K562 (cell line): ENCODE results near the gene MAN2B1. TPM values are rescaled to one million over a fixed set of nuclear protein-coding genes. Genes with fewer than 3 reads are reported as not detected.

Experiments used
- DACH1 ChIP-seq: fragments of 450-650 bp; IDR thresholded peaks from 2 replicates; pipeline ENCODE4 v1.6.1; 2018; ENCODE audit not compliant: partially characterized antibody
- FOXK1 ChIP-seq: sonication (generic); formaldehyde crosslinking; IDR thresholded peaks from 2 replicates; pipeline ENCODE4 v1.8.0; 2022; ENCODE audit warnings: missing genetic modification reagents, mild to moderate bottlenecking, borderline replicate concordance
- FOXP1 ChIP-seq: sonication (generic); formaldehyde crosslinking; IDR thresholded peaks from 2 replicates; pipeline ENCODE4 v1.8.0; 2022; ENCODE audit warnings: mild to moderate bottlenecking, missing genetic modification reagents
- HNRNPL ChIP-seq: fragments of 200-400 bp; formaldehyde crosslinking; IDR thresholded peaks from 2 replicates; pipeline ENCODE4 v1.6.1; 2017; ENCODE audit warnings: low read depth, mild to moderate bottlenecking, low read length
- JUNB ChIP-seq: fragments of 450-650 bp; formaldehyde crosslinking; conservative IDR thresholded peaks from 2 replicates; pipeline ENCODE4 v1.4.0; 2020; ENCODE audit warnings: mild to moderate bottlenecking
- LCOR ChIP-seq: sonication (generic); formaldehyde crosslinking; IDR thresholded peaks from 2 replicates; pipeline ENCODE4 v1.8.0; 2022; ENCODE audit warnings: mild to moderate bottlenecking, missing genetic modification reagents
- SREBF2 ChIP-seq: sonication (generic); formaldehyde crosslinking; IDR thresholded peaks from 2 replicates; pipeline ENCODE4 v1.4.0; 2020; ENCODE audit warnings: mild to moderate bottlenecking, missing genetic modification reagents
- TBL1XR1 ChIP-seq, 2 experiments: IDR thresholded peaks; 2 replicates each; pipeline ENCODE4 v1.6.1; 2012; ENCODE audit warnings: improper control_type of control experiment in 2 of 2, low read length in 2 of 2, mild to moderate bottlenecking in 1 of 2
- TOE1 ChIP-seq, 2 experiments: fragments of 450-650 bp in 1 of 2; sonication (generic) in 1 of 2; formaldehyde crosslinking in 1 of 2; IDR thresholded peaks; 2 replicates each; pipeline versions ENCODE4 v1.7.1 to v1.8.0; 2016 to 2022; ENCODE audit warnings: borderline replicate concordance in 2 of 2, mild to moderate bottlenecking in 2 of 2, antibody characterized with exemption in 1 of 2, inconsistent platforms in 1 of 2, low read depth in 1 of 2, missing genetic modification reagents in 1 of 2, moderate library complexity in 1 of 2
- ZKSCAN1 ChIP-seq: fragments of 150-350 bp; IDR thresholded peaks from 2 replicates; pipeline ENCODE4 v1.6.1; 2016; ENCODE audit warnings: low read depth, low read length
- ZNF41 ChIP-seq: fragments of 250-450 bp; sonication (Bioruptor Pico); conservative IDR thresholded peaks from 2 replicates; pipeline ENCODE4 v1.4.0; 2020; ENCODE audit warnings: mild to moderate bottlenecking
- polyA plus RNA-seq, 8 experiments: library from polyadenylated mRNA; depleted of rRNA in 4 of 8; stranded (reverse) in 5 of 8; unstranded in 3 of 8; fragments of >200 nt; fragmentation: Nextera tagmentation in 2 of 8; fragmentation: Illumina TruSeq in 1 of 8; extraction: Ambion mirVana in 2 of 8; extraction: Trizol in 1 of 8; gene quantifications; 2 replicates each; pipeline versions ENCODE4 v1.2.1 to v1.2.3, GENCODE V29; 2011 to 2014; ENCODE audit warnings: inconsistent platforms in 1 of 8, missing spikeins in 1 of 8
- total RNA-seq, 7 experiments: library from RNA; depleted of rRNA in 6 of 7; stranded (reverse); fragments of >200 nt in 6 of 7; fragmentation: Illumina TruSeq in 2 of 7; extraction: Trizol in 2 of 7; gene quantifications; 2 replicates each; pipeline versions ENCODE4 v1.2.1 to v1.2.3, GENCODE V29; 2011 to 2021; ENCODE audit warnings: low replicate concordance in 1 of 7
- TF ChIP-seq, protein P1 (sequence below): sonication (generic); formaldehyde crosslinking; IDR thresholded peaks from 2 replicates; pipeline ENCODE4 v1.8.1; 2022; ENCODE audit warnings: missing genetic modification reagents
- TF ChIP-seq, protein P2 (sequence below): sonication (generic); formaldehyde crosslinking; IDR thresholded peaks from 2 replicates; pipeline ENCODE4 v1.8.0; 2022; ENCODE audit warnings: mild to moderate bottlenecking, missing genetic modification reagents
- TF ChIP-seq, protein P3 (sequence below): fragments of 450-650 bp; IDR thresholded peaks from 2 replicates; pipeline ENCODE4 v1.6.1; 2017; ENCODE audit warnings: antibody characterized with exemption
- TF ChIP-seq, protein P4 (sequence below): fragments of 250-450 bp; sonication (Bioruptor Pico); IDR thresholded peaks from 2 replicates; pipeline ENCODE4 v1.6.1; 2021; ENCODE audit warnings: mild to moderate bottlenecking
- TF ChIP-seq, protein P5 (sequence below): fragments of 250-450 bp; sonication (Bioruptor Pico); IDR thresholded peaks from 2 replicates; pipeline ENCODE4 v1.5.0; 2021; ENCODE audit warnings: mild to moderate bottlenecking, borderline replicate concordance

The MAN2B1 gene
- total and polyA plus RNA-seq, 9 of the 15 experiments (the other 6 are each of a cell fraction or from before 2014, with no cell fraction given): 0.59 to 33.8 (median 11.4) TPM

DNA sequence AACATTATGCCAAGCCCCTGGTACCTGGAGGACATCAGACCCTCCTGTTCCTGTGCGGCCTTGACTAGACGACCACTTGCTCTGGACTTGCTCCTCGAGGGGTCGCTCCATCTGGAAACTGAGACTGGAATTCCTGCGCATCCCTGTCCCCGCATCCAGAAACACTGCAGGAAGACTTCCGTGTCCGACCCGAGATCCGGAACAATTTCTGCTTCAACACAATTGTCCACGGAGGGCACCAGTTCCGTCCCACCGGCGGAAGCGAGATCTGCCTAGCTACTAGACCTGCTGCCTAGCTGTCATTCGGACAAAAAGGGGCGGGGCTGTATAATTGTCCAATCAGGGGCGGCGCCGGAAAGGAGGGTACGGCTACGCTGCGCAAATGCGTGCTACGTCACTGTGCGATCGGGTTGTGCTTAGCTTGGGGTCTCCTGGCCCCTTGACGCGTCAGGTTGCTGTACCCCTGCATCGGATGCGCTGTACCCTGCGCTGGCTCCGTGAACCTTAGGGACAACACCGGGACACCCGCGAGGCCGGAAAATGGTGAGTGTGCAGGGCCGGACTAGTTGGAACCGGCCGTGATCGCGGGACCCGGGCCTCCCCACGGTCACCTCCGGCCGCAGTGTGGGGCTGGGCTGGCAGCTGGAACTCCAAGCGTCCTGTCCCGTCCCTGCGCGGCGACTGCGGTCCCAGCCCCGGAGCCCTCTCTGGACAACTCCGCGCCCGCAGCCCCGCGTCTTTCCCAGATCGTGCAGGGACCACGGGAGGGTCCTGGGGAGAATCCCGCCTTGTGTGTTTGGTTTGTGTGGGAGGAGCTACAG lies 55.8 kb downstream of the MAN2B1 start, which contains the start of the genes ZNF490 and ZNF791 (continued):
- no peak for TF ChIP-seq HNRNPL
- TF ChIP-seq, protein P1, sequence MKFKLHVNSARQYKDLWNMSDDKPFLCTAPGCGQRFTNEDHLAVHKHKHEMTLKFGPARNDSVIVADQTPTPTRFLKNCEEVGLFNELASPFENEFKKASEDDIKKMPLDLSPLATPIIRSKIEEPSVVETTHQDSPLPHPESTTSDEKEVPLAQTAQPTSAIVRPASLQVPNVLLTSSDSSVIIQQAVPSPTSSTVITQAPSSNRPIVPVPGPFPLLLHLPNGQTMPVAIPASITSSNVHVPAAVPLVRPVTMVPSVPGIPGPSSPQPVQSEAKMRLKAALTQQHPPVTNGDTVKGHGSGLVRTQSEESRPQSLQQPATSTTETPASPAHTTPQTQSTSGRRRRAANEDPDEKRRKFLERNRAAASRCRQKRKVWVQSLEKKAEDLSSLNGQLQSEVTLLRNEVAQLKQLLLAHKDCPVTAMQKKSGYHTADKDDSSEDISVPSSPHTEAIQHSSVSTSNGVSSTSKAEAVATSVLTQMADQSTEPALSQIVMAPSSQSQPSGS: no peak
- TF ChIP-seq, protein P2, sequence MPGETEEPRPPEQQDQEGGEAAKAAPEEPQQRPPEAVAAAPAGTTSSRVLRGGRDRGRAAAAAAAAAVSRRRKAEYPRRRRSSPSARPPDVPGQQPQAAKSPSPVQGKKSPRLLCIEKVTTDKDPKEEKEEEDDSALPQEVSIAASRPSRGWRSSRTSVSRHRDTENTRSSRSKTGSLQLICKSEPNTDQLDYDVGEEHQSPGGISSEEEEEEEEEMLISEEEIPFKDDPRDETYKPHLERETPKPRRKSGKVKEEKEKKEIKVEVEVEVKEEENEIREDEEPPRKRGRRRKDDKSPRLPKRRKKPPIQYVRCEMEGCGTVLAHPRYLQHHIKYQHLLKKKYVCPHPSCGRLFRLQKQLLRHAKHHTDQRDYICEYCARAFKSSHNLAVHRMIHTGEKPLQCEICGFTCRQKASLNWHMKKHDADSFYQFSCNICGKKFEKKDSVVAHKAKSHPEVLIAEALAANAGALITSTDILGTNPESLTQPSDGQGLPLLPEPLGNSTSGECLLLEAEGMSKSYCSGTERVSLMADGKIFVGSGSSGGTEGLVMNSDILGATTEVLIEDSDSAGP (CRISPR knock-in tag): no peak
- no peak for TF ChIP-seq FOXP1 (CRISPR knock-in tag)
- no peak for TF ChIP-seq SREBF2
- no peak for TF ChIP-seq JUNB (CRISPR knock-in tag)
- TF ChIP-seq ZNF41 (CRISPR knock-in tag): no peak
- TF ChIP-seq, protein P3, sequence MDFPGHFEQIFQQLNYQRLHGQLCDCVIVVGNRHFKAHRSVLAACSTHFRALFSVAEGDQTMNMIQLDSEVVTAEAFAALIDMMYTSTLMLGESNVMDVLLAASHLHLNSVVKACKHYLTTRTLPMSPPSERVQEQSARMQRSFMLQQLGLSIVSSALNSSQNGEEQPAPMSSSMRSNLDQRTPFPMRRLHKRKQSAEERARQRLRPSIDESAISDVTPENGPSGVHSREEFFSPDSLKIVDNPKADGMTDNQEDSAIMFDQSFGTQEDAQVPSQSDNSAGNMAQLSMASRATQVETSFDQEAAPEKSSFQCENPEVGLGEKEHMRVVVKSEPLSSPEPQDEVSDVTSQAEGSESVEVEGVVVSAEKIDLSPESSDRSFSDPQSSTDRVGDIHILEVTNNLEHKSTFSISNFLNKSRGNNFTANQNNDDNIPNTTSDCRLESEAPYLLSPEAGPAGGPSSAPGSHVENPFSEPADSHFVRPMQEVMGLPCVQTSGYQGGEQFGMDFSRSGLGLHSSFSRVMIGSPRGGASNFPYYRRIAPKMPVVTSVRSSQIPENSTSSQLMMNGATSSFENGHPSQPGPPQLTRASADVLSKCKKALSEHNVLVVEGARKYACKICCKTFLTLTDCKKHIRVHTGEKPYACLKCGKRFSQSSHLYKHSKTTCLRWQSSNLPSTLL: no peak
- TF ChIP-seq, protein P4, sequence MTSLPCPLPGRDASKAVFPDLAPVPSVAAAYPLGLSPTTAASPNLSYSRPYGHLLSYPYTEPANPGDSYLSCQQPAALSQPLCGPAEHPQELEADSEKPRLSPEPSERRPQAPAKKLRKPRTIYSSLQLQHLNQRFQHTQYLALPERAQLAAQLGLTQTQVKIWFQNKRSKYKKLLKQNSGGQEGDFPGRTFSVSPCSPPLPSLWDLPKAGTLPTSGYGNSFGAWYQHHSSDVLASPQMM (CRISPR knock-in tag): no peak
- peak; percentile 88; the same call in 1 of the 2 replicates for TF ChIP-seq FOXK1
- TF ChIP-seq ZKSCAN1: peak; percentile 62; the same call in 1 of the 2 replicates
- TF ChIP-seq TOE1 (IDR thresholded peaks at IDR 0.05; ENCODE audit: borderline replicate concordance): peak; percentile 71; the same call in 1 of the 2 replicates
- TF ChIP-seq TOE1 (CRISPR knock-in tag; IDR thresholded peaks at IDR 0.05; ENCODE audit: borderline replicate concordance, low read depth): no peak
- no peak; a peak in 1 of 4 replicates for TF ChIP-seq TBL1XR1 (IDR thresholded peaks at IDR 0.05; ENCODE audit: low read length in 2 of 2)
- no peak for TF ChIP-seq LCOR
- no peak for TF ChIP-seq DACH1
- TF ChIP-seq, protein P5, sequence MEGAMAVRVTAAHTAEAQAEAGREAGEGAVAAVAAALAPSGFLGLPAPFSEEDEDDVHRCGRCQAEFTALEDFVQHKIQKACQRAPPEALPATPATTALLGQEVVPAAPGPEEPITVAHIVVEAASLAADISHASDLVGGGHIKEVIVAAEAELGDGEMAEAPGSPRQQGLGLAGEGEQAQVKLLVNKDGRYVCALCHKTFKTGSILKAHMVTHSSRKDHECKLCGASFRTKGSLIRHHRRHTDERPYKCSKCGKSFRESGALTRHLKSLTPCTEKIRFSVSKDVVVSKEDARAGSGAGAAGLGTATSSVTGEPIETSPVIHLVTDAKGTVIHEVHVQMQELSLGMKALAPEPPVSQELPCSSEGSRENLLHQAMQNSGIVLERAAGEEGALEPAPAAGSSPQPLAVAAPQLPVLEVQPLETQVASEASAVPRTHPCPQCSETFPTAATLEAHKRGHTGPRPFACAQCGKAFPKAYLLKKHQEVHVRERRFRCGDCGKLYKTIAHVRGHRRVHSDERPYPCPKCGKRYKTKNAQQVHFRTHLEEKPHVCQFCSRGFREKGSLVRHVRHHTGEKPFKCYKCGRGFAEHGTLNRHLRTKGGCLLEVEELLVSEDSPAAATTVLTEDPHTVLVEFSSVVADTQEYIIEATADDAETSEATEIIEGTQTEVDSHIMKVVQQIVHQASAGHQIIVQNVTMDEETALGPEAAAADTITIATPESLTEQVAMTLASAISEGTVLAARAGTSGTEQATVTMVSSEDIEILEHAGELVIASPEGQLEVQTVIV: no peak
